ENCODE results near the gene RPS18. TPM values are rescaled to one million over a fixed set of nuclear protein-coding genes. Genes with fewer than 3 reads are reported as not detected.
A peak's percentile ranks its signal among the peaks of the same experiment; 100 is the strongest.

RPS18 gene
- total RNA-seq, 1 experiment from 2014 or later, result 3,216 TPM

DNA sequence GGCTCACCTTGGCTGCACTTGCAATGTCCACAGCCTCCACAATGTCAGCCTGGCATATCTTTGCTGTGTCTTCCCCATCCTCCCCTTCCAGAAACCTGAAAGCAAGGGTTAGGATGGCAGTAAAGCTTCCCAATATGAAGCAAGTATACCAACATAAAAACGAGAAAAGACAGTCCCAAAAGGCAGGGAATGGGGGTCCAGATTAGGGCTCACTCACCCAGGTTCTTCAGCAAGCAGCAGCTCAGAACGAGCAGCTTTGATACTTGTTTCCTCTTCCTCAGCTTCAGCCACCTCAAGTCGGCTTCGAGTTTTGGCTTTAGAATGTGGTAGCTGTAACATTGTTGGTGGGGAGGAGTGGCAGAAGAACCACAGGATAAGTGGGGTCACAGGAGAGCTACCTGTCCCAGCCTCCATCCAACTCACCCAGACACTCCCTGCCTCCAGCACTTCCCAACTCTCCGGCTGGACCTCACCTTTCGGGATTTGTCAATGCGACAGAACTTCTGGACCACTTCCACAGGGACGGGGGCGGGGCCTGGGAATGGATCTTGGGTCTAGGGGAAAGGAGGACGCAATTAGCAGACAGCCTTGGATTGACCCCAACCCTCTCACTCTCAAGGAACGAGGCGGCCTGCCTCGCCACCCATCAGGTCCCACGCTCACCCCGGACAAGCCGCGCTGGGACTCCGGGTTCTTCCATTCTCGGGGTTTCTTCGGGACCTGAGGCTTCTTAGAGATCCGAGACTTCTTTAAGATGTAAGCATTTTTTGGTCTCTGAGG is 16.5 kb downstream of the RPS18 start:
- Mint-ChIP-seq H3K9me3 (no peaks in the 10 kb centered on the region), H3K27ac (peak overlapping the region in 2 of 3 experiments; percentile 97 to 98; a peak in 3 of 7 replicates), H3K36me3 (ENCODE audit: insufficient read depth in 1 of 3, low read depth in 3 of 3) (peaks cover 29 to 78% (median 54%) of the 10 kb centered on the region in 3 experiments; a peak in 6 of 7 replicates), H3K4me3 (peak overlapping the region; percentile 99 to 100), H3K27me3 (ENCODE audit: low read depth) (no peaks in the 10 kb centered on the region; the same call in 1 of the 2 replicates), H3K4me1 (peaks cover 7 to 20% of the 10 kb centered on the region in 2 experiments)
- Histone ChIP-seq H3K4me1 (ENCODE audit: insufficient read depth, low read length) (no peaks in the 10 kb centered on the region; the same call in 1 of the 2 replicates), H3K4ac (ENCODE audit: low read depth, low read length) (no peak overlapping the region), H2AFZ (ENCODE audit: low read length) (no peak overlapping the region), H2BK20ac (ENCODE audit: low read depth, low read length, poor library complexity, severe bottlenecking) (no peak overlapping the region), H3K14ac (ENCODE audit: insufficient read depth, low read length) (no peak overlapping the region), H4K91ac (ENCODE audit: insufficient read length, low read depth, low read length) (no peak overlapping the region), H2BK120ac (ENCODE audit: low read depth, low read length, poor library complexity, severe bottlenecking) (no peak overlapping the region), H3K9ac (ENCODE audit: extremely low read depth, insufficient read length, low read length) (peak overlapping the region; percentile 32), H2BK5ac (ENCODE audit: insufficient read length, low read length) (no peak overlapping the region), H3K23ac (ENCODE audit: insufficient read length, low read depth, low read length) (no peak overlapping the region), H3K79me1 (ENCODE audit: insufficient read depth, low read depth, low read length, poor library complexity, severe bottlenecking) (peaks cover 8% of the 10 kb centered on the region), H2AK5ac (ENCODE audit: insufficient read length, low read length) (no peak overlapping the region), H3K79me2 (ENCODE audit: insufficient read depth, low read length) (peaks cover 7% of the 10 kb centered on the region; the same call in 1 of the 2 replicates), H3K18ac (ENCODE audit: insufficient read length, low read depth, low read length) (no peak overlapping the region), H3K23me2 (ENCODE audit: insufficient read length, low read depth, low read length, poor library complexity, severe bottlenecking) (peaks cover 12% of the 10 kb centered on the region), H3K27ac (ENCODE audit: insufficient read length, low read depth, low read length) (no peak overlapping the region), H4K8ac (replicated peaks; ENCODE audit: insufficient read length, low read depth, low read length) (no peak overlapping the region), H2BK15ac (ENCODE audit: low read depth, low read length) (no peak overlapping the region), H3T11ph (ENCODE audit: low read length) (no peak overlapping the region), H3K27me3 (ENCODE audit: insufficient read depth, low read length) (no peaks in the 10 kb centered on the region), H3K56ac (ENCODE audit: insufficient read length, low read depth, low read length) (no peak overlapping the region), H2BK12ac (ENCODE audit: insufficient read length, low read depth, low read length) (no peak overlapping the region), H3K9me3 (ENCODE audit: control insufficient read depth, low read depth, low read length) (no peaks in the 10 kb centered on the region), H4K5ac (ENCODE audit: insufficient read length, low read depth, low read length) (no peak overlapping the region), H3K4me2 (ENCODE audit: insufficient read depth, insufficient read length, low read length) (peak overlapping the region; percentile 74), H4K20me1 (ENCODE audit: control insufficient read depth, insufficient read depth, insufficient read length) (no peaks in the 10 kb centered on the region)
- no CpG with 5 or more reads among the region's 21 CpGs for WGBS (ENCODE audit: extremely low coverage, insufficient read length, low lambda C conversion rate)
- DNase-seq, result no peak
- TF ChIP-seq, protein P1, sequence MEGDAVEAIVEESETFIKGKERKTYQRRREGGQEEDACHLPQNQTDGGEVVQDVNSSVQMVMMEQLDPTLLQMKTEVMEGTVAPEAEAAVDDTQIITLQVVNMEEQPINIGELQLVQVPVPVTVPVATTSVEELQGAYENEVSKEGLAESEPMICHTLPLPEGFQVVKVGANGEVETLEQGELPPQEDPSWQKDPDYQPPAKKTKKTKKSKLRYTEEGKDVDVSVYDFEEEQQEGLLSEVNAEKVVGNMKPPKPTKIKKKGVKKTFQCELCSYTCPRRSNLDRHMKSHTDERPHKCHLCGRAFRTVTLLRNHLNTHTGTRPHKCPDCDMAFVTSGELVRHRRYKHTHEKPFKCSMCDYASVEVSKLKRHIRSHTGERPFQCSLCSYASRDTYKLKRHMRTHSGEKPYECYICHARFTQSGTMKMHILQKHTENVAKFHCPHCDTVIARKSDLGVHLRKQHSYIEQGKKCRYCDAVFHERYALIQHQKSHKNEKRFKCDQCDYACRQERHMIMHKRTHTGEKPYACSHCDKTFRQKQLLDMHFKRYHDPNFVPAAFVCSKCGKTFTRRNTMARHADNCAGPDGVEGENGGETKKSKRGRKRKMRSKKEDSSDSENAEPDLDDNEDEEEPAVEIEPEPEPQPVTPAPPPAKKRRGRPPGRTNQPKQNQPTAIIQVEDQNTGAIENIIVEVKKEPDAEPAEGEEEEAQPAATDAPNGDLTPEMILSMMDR (conservative IDR thresholded peaks at IDR 0.05), result no peak

Data from H9 (cell line).